SK-N-SH treated with all-trans-retinoic acid at 6 μM for 48 hours (cell line): ENCODE measurements around the gene PDCD1.
A peak's percentile ranks its signal among the peaks of the same experiment; 100 is the strongest.

ENCODE experiments used
- ATAC-seq: fragments of 200-7000 bp; cut with Tn5 transposase; 3 replicates; pipeline ENCODE4 v1.9.1; 2020; ENCODE audit warnings: mild to moderate bottlenecking, moderate library complexity
- ARNTL ChIP-seq: fragments of 450-650 bp; formaldehyde crosslinking; IDR thresholded peaks from 2 replicates; pipeline ENCODE4 v1.5.0; 2020; ENCODE audit warnings: low read depth, mild to moderate bottlenecking, moderate library complexity, borderline replicate concordance
- BACH2 ChIP-seq: fragments of 250-450 bp; sonication (Bioruptor Pico); IDR thresholded peaks from 2 replicates; pipeline ENCODE4 v1.9.0; 2021; ENCODE audit warnings: mild to moderate bottlenecking, borderline replicate concordance
- CSDC2 ChIP-seq: fragments of 250-450 bp; sonication (Bioruptor Pico); IDR thresholded peaks from 2 replicates; pipeline ENCODE4 v1.5.0; 2020; ENCODE audit warnings: mild to moderate bottlenecking, moderate library complexity
- ESRRG ChIP-seq: fragments of 250-450 bp; sonication (Bioruptor Pico); IDR thresholded peaks from 2 replicates; pipeline ENCODE4 v1.6.1; 2021; ENCODE audit warnings: mild to moderate bottlenecking
- GLIS3 ChIP-seq: fragments of 250-450 bp; sonication (Bioruptor Pico); IDR thresholded peaks from 2 replicates; pipeline ENCODE4 v1.5.0; 2020; ENCODE audit warnings: mild to moderate bottlenecking, moderate library complexity
- ISL1 ChIP-seq: fragments of 250-450 bp; sonication (Bioruptor Pico); IDR thresholded peaks from 2 replicates; pipeline ENCODE4 v2.1.2; 2022; ENCODE audit warnings: mild to moderate bottlenecking, moderate library complexity
- OSR1 ChIP-seq: fragments of 250-450 bp; sonication (Bioruptor Pico); IDR thresholded peaks from 2 replicates; pipeline ENCODE4 v1.8.0; 2022; ENCODE audit warnings: moderate library complexity, mild to moderate bottlenecking, inconsistent platforms
- PPARA ChIP-seq: fragments of 250-450 bp; sonication (Bioruptor Pico); IDR thresholded peaks from 2 replicates; pipeline ENCODE4 v1.5.0; 2020; ENCODE audit warnings: mild to moderate bottlenecking, borderline replicate concordance
- SNAI2 ChIP-seq: fragments of 250-450 bp; sonication (Bioruptor Pico); IDR thresholded peaks from 2 replicates; pipeline ENCODE4 v1.5.0; 2020; ENCODE audit warnings: mild to moderate bottlenecking, moderate library complexity
- TCF4 ChIP-seq: fragments of 250-450 bp; sonication (Bioruptor Pico); IDR thresholded peaks from 2 replicates; pipeline ENCODE4 v1.8.0; 2021; ENCODE audit warnings: mild to moderate bottlenecking, moderate library complexity, borderline replicate concordance
- TOX ChIP-seq: fragments of 250-450 bp; sonication (Bioruptor Pico); IDR thresholded peaks from 2 replicates; pipeline ENCODE4 v1.8.0; 2021; ENCODE audit warnings: mild to moderate bottlenecking, moderate library complexity, borderline replicate concordance
- ZC3H10 ChIP-seq: fragments of 250-450 bp; sonication (Bioruptor Pico); IDR thresholded peaks from 2 replicates; pipeline ENCODE4 v1.5.1; 2021; ENCODE audit warnings: mild to moderate bottlenecking, moderate library complexity
- ZFP3 ChIP-seq: fragments of 250-450 bp; sonication (Bioruptor Pico); IDR thresholded peaks from 2 replicates; pipeline ENCODE4 v1.5.0; 2020; ENCODE audit warnings: mild to moderate bottlenecking, moderate library complexity
- ZNF565 ChIP-seq: fragments of 450-650 bp; formaldehyde crosslinking; conservative IDR thresholded peaks from 2 replicates; pipeline ENCODE4 v1.5.0; 2020; ENCODE audit warnings: low read depth, mild to moderate bottlenecking, moderate library complexity
- ZNF70 ChIP-seq: fragments of 450-650 bp; formaldehyde crosslinking; IDR thresholded peaks from 2 replicates; pipeline ENCODE4 v1.5.0; 2020; ENCODE audit warnings: mild to moderate bottlenecking, moderate library complexity
- ZNF8 ChIP-seq: fragments of 450-650 bp; formaldehyde crosslinking; IDR thresholded peaks from 2 replicates; pipeline ENCODE4 v1.5.0; 2020; ENCODE audit warnings: mild to moderate bottlenecking, moderate library complexity
- TF ChIP-seq, protein P1 (sequence below): fragments of 250-450 bp; sonication (Bioruptor Pico); IDR thresholded peaks from 2 replicates; pipeline ENCODE4 v1.8.0; 2020; ENCODE audit warnings: mild to moderate bottlenecking, moderate library complexity, borderline replicate concordance
- TF ChIP-seq, protein P2 (sequence below): fragments of 250-450 bp; sonication (Bioruptor Pico); IDR thresholded peaks from 2 replicates; pipeline ENCODE4 v1.5.1; 2021; ENCODE audit warnings: mild to moderate bottlenecking, moderate library complexity
- TF ChIP-seq, protein P3 (sequence below): fragments of 250-450 bp; sonication (Bioruptor Pico); IDR thresholded peaks from 2 replicates; pipeline ENCODE4 v1.8.0; 2021; ENCODE audit warnings: low read depth, mild to moderate bottlenecking, moderate library complexity, borderline replicate concordance

Gene PDCD1

DNA sequence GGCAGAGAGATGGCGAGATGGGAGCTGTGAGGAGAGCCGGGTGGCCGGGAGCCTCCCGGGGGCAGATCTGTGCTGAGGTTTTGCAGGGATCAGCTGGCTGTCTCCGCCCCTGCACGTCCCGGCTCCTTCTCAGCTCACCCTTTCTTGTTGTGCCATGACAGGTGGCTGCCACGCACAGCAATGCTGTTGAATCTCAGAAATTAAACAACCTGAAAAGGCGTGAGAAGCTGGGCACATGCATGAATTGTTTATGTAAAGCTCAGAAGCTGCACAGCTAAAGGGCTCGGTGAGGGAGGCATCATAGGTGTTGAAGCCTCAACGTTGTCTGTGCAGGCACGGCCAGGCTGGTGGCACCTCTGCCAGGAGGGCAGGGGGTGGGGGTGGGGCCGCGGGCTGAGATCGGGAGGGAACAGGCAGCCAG lies 10.0 kb upstream of the PDCD1 start:
- no peak for TF ChIP-seq ARNTL (CRISPR knock-in tag)
- no peak for TF ChIP-seq GLIS3
- TF ChIP-seq CSDC2 (CRISPR knock-in tag): no peak
- no peak for TF ChIP-seq ZNF70 (CRISPR knock-in tag)
- no peak for TF ChIP-seq ISL1 (CRISPR knock-in tag)
- no peak for TF ChIP-seq PPARA
- TF ChIP-seq OSR1 (CRISPR knock-in tag): no peak
- TF ChIP-seq BACH2 (CRISPR knock-in tag): no peak
- no peak for TF ChIP-seq SNAI2 (CRISPR knock-in tag)
- TF ChIP-seq ESRRG (CRISPR knock-in tag): no peak
- TF ChIP-seq ZNF565 (CRISPR knock-in tag): no peak
- TF ChIP-seq, protein P1, sequence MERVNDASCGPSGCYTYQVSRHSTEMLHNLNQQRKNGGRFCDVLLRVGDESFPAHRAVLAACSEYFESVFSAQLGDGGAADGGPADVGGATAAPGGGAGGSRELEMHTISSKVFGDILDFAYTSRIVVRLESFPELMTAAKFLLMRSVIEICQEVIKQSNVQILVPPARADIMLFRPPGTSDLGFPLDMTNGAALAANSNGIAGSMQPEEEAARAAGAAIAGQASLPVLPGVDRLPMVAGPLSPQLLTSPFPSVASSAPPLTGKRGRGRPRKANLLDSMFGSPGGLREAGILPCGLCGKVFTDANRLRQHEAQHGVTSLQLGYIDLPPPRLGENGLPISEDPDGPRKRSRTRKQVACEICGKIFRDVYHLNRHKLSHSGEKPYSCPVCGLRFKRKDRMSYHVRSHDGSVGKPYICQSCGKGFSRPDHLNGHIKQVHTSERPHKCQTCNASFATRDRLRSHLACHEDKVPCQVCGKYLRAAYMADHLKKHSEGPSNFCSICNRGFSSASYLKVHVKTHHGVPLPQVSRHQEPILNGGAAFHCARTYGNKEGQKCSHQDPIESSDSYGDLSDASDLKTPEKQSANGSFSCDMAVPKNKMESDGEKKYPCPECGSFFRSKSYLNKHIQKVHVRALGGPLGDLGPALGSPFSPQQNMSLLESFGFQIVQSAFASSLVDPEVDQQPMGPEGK (CRISPR knock-in tag): no peak
- no peak for ATAC-seq

DNA sequence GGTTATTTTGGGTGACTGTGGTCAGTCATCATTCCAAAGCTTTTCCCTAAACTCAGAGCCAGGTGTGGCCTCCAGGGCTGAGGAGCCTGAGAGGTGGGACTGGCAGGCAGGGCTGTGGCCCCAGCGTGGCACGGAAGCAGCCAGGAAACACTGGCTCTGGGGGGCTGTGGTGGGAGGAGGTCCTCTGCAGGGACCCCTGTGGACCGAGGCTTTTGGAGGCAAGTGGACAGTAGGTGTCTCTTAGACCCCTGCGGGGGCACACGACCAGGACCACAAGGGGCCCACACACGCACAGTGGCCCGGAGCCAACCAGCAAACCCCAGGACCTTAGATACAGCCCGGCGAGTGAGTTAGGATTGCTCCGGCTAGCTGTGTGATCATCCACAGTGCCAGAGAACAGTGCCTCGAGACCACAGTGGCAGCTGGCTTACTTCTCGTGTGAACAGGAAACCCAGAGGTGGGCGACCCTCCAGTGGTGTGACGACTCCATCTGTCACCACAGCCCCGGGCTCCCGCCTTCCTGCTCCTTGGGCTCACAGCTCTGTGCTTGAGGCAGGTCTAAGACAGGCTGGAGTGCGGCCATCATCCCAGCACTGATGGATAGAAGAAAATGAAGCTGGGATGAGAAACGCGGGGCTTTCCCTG lies 9.2 kb upstream of the PDCD1 start:
- ATAC-seq: no peak
- TF ChIP-seq ZFP3 (CRISPR knock-in tag) (no peak), ZC3H10 (no peak)

DNA sequence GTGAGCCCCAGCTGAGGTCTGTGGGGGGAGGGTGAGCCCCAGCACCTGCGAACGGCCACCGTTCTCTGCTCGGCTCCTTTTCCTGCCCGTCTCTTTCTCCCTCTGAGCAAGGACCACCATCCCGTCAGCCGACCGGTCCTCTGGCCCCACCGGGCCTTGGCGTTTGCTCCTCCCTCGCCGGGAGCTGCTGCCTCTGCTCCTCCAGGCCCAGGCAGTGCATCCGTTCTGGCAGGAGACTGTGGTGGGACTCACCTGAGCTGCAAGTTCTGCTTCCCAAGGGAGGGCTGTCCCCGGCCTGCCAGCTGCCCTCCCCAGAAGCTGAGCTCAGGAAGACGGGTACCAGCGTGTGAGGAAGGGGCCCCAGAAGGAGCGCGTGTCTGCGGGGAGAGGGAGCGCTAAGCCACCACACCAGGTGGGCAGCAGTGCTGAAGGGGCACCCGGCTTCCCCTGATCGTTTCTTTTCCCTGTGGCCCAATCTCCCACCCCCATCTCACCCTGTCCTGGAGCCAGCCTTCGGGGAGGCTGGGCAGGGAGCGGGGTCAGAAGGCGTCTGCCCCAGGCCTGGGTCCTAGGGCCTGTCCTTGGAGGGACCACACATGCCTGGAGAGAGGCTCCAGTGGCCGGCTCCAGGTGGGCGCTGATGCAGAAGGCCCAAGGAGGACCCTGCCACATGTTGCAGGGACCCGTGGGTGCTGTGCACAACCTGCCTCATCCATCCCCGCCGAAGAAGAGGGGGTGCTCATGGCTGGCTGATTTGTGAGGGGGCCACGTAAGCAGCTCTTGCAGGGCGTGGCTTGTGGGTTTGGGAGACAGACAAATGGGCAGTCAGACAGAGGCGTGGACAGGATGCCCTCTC lies 8.3 kb upstream of the PDCD1 start:
- TF ChIP-seq BACH2 (CRISPR knock-in tag) (no peak), TCF4 (no peak), ZC3H10 (no peak), SNAI2 (CRISPR knock-in tag) (no peak), PPARA (no peak), GLIS3 (no peak), ZNF565 (CRISPR knock-in tag) (no peak), ISL1 (CRISPR knock-in tag) (no peak)
- TF ChIP-seq, protein P2, sequence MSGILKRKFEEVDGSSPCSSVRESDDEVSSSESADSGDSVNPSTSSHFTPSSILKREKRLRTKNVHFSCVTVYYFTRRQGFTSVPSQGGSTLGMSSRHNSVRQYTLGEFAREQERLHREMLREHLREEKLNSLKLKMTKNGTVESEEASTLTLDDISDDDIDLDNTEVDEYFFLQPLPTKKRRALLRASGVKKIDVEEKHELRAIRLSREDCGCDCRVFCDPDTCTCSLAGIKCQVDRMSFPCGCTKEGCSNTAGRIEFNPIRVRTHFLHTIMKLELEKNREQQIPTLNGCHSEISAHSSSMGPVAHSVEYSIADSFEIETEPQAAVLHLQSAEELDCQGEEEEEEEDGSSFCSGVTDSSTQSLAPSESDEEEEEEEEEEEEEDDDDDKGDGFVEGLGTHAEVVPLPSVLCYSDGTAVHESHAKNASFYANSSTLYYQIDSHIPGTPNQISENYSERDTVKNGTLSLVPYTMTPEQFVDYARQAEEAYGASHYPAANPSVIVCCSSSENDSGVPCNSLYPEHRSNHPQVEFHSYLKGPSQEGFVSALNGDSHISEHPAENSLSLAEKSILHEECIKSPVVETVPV: no peak
- TF ChIP-seq, protein P3, sequence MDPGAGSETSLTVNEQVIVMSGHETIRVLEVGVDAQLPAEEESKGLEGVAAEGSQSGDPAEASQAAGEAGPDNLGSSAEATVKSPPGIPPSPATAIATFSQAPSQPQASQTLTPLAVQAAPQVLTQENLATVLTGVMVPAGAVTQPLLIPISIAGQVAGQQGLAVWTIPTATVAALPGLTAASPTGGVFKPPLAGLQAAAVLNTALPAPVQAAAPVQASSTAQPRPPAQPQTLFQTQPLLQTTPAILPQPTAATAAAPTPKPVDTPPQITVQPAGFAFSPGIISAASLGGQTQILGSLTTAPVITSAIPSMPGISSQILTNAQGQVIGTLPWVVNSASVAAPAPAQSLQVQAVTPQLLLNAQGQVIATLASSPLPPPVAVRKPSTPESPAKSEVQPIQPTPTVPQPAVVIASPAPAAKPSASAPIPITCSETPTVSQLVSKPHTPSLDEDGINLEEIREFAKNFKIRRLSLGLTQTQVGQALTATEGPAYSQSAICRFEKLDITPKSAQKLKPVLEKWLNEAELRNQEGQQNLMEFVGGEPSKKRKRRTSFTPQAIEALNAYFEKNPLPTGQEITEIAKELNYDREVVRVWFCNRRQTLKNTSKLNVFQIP (CRISPR knock-in tag): no peak
- TF ChIP-seq, protein P1 (CRISPR knock-in tag): no peak
- no peak for ATAC-seq

DNA sequence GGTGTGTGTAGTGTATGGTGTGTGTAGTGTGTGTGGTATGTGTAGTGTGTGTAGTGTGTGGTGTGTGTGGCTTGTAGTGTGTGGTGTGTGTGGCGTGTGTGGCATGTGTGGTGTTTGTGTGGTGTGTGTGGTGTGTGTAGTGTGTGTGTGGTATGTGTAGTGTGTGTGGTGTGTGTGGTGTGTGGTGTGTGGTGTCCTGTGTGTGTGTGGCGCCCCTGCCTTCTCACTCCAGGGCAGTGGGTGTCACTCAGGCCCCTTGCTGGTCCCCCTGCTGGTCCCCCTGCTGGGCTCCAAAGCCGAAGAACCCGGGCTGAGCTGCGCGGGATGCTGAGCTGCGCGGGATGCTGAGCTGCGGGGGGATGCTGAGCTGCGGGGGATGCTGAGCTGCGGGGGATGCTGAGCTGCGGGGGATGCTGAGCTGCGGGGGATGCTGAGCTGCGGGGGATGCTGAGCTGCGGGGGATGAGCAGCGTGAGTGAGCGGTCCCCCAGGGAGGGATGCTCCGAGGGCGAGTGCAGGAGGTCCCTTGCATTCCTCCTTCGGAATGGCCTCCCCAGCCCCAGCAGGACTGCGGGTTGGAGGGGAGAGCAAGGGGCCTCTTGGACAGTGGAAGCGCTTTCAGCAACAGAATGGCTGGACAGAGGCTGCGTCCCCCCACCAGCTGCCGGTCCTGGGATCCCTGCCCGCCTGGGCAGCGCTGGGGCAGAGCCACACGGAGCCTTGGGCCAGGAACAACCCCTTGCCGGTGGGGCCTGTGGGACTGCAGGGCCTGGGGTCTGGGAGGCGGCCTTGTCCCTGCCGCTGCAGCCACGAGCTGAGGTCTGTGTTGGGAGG lies 7.5 kb upstream of the PDCD1 start:
- peak; percentile 27; the same call in 2 of the 3 replicates for ATAC-seq
- TF ChIP-seq PPARA: no peak
- TF ChIP-seq ESRRG (CRISPR knock-in tag): no peak
- TF ChIP-seq ZNF8 (CRISPR knock-in tag): no peak
- TF ChIP-seq, protein P2: no peak
- TF ChIP-seq ZC3H10: no peak
- TF ChIP-seq, protein P1 (CRISPR knock-in tag): no peak
- TF ChIP-seq ZFP3 (CRISPR knock-in tag): no peak
- TF ChIP-seq OSR1 (CRISPR knock-in tag): no peak
- no peak for TF ChIP-seq TOX (CRISPR knock-in tag)
- TF ChIP-seq TCF4: no peak
- TF ChIP-seq ISL1 (CRISPR knock-in tag): no peak
- no peak for TF ChIP-seq BACH2 (CRISPR knock-in tag)
- no peak for TF ChIP-seq SNAI2 (CRISPR knock-in tag)
- TF ChIP-seq, protein P3 (CRISPR knock-in tag): no peak
